CD4-positive, alpha-beta T cell treated with Interleukin-4 for 1 hour (primary cell): Measurements from ENCODE around the gene FOSL2.

Experiments
- DNase-seq, 2 donors: peaks; one replicate each; pipeline ENCODE4 v3.0.0-alpha.2; 2020 to 2022

FOSL2 gene

DNA sequence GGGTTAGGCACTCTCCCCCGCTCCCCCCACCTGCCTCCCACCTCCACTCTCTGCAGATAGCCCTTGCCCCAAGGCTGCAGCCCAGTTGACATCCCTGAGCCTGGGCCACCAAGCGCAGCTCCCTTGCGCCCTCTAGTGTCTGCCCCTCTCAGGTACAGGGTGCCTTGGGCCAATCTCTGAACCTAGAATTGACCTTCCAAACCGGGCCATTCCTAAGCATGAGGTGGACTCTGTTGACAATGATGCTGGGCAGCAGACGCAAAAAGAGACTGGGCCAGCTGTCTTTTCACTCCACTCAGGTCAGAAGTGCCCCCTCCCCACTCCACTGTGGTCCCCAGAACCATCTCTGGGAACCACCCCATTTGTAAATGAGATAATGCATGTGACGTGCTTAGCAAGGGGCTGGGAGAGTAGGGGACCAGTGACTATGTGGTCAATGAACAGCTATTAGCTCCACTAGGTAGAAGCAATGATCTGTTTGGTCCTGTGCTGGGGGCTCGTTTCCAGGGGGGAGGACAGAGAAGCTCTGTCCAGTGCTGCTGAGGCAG, 60.0 kb downstream of the FOSL2 start:
- DNase-seq: peak; percentile 73 to 76

DNA sequence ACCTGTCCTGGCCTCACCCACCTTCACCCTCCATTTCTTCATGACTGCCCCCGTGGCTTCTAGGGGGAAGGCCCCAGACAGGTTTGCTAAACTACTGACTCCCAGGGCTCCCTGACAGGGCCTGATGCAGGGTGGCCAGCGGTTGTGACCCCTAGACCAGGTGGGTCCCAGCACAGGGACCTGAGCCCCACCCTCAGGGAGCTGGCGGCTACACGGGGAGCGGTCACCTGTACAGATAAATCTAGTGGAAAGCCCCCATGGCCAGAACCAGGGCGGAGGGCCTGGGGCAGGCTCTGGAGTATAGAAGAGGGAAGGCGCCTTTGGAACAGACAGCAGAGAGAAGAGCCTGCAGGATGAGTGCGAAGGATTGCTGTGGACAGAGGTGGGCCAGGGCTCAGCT, 60.7 kb downstream of the FOSL2 start:
- DNase-seq: no peak

DNA sequence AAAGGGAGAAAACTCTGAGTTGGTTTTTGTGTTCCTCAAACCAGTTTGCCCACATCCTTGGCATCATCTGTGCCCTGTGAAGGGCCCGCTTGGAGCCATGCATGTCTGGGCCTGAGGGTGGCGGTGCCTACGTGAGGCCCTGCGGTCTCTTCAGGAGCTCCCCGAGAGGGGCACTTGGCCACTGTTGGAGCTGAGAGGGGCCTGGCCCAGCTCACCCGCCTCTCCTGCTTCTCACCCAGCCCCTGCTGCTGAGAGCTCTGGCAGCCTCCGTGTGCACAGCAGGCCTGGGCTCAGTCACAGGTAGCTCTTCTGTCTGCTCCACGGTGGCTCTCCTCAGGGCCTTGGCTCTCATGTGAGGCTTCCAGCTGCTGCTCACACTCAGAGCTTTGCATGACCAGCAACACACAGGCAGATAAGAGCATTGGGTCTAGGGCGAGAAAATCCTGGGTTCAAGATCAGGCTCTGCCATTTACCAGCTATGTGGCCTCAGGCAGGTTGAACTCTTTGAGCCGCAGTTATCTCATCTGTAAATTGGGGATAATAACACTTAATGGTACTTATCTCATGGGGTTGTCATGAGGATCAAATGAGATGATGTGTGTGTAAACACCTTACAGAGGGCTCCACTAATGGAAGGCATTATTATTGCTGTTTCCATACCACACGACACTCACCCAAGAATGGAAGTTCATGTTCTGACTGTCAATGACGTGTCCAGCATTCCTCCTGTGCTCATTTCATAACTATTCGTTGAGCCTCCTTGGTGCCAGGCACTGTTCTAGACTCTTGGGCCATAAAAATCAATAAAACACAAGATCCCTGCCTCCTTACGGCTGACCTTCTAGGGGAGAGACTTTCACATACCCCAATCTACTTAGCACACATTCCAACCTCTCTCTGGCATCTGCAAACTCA, 61.6 kb downstream of the FOSL2 start:
- DNase-seq: no peak

DNA sequence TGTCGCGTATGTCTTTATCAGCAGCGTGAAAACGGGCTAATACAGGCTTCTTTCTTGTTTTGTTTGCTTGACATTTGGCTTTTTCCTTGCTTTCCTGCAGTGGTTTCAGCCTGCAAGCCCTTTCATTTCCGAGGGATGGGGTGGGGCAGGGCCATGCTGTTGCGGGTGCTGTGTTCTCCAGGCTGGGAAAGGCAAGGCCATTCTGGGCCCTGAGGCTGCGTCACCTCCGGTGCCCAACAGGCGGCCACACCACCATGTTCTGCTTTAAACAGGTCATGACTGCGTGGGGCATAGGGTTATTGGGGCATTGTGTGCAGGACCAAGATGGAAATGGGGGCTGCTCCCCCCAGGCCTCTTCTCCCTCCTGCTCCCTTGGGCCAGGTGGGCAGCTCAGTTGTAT, 64.6 kb downstream of the FOSL2 start:
- DNase-seq: no peak

DNA sequence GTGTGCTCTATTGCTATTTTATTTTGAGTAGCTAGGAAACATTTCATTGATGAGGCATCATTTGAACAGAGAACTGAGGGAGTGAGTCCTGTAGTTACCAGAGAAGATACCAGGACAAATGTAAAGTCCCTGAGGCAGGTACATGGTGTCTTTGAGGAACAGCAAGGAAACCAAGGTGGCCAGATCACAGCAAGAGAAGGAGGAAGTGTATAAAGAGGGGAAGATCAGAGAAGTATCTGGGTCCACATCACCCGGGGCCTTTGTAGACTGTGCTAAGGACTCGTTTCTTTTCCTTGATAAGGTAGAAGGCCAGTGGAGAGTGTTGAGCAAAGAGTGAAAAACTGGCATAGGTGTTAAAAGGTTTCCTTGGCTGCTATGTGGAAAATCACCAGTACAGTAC, 68.4 kb downstream of the FOSL2 start:
- no peak for DNase-seq

DNA sequence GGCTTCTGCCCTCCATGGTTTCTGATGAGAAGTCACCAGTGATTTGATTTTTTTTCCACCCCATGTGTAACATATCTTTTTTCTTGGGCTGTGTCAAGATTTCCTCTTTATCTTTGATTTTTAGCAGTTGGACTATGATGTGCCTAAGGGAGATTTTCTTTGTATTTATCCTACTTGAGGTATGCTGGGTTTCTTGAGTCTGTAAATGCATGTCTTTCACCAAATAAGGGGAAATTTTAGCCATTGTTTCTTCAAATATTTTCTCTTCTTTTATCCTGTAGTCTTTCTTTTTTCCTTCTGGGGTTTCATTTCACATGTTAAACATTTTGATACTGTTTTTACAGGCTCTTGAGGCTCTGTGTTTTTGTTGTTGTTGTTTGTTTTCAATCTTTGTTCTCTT, 69.5 kb downstream of the FOSL2 start:
- no peak for DNase-seq

DNA sequence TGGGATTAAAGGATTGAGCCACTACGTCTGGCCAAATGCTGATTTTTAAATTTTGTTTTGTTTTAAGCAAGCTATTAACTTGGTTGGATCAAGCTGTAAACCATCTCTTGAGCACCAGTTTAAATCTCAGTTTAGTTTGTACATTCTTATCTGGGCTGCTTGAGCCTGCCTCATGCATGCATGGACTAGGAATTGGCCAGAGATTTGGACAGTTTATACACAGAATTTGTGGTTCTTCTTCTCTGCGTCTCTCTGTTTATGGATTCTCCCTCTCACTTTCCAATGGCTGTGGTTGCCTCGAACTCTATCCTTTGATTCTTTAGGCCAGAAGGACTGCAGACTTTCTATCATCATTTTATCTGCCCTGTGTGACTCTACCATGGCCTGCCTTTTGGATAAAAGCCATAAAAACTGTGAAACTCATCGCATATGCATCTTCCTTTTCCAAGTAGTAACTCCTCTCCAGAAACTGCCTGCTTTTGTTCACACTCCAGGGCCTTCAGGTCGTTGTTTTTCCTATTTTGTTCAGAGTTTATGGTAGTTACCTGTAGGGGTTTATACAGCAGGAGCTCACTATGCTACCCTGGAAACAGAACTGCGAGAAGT, 70.7 kb downstream of the FOSL2 start:
- DNase-seq: no peak

DNA sequence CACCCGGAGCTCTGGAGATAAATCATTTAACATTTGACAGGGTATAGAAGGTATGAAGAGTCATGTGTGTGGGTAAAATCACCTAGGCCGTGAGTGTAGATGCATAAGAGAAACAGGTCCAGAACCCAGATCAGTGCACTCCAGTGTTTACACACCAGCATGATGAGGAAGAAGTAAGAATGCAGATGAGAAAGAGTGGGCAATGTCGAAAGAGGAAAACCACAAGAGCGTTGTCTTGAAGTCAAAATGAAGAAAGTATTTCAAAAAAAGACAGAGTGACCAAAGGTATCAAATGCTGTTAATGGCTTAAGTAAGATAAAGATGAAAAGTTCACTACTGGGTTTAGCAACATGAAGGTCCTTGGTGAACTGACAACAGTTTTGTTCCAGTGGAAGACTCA, 71.2 kb downstream of the FOSL2 start:
- no peak for DNase-seq

DNA sequence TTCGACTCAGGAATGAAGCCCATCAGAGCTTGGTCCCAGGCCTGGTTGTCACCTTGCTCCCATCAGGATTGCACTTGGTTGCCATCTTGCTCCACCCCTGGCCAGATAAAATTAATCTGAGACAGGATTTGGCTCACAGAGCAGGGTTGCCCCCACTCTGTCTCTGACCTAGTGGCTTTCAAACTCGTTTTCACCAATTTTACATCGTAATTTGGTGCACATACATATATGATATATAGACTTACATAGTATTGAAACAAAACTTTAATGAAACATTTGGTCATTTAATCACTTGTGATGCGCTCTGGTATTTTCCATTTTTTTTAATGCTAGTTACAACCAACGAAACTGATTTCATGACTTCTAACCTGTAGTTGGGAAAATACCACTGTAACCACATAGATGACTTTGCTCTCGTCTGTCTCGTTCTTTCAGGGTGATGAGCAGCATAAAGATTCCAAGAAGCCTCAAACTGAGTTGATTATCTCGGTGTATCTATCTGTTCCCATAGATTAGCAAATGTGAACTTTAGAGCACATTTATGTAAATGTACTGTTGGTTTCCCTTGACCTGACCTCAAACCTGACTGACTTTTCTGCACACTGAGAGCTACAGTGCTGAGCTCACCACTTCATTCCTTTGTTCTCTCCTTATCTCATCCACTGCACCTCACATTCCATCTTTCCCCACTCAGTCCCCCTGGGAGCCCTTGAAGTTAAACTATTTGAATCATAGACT, 72.7 kb downstream of the FOSL2 start:
- no peak for DNase-seq
